K562 (cell line): ENCODE results near the gene SLC25A33.

Experiments used
- TF ChIP-seq, protein P1 (sequence below): IDR thresholded peaks from 3 replicates; pipeline ENCODE4 v1.6.1; 2011; ENCODE audit warnings: borderline replicate concordance, mild to moderate bottlenecking, moderate library complexity; ENCODE audit not compliant: insufficient read length; ENCODE audit errors: extremely low read depth
- TF ChIP-seq, protein P2 (sequence below): fragments of 250-450 bp; sonication (Bioruptor Pico); IDR thresholded peaks from 2 replicates; pipeline ENCODE4 v1.4.0; 2020; ENCODE audit warnings: borderline replicate concordance
- TF ChIP-seq, protein P3 (sequence below), 3 experiments: IDR thresholded peaks in 2 of 3; conservative IDR thresholded peaks in 1 of 3; 2 replicates each; pipeline ENCODE4 v1.5.1; 2011 to 2012; ENCODE audit warnings: low read length in 3 of 3, mild to moderate bottlenecking in 3 of 3, control low read depth in 2 of 3, improper control_type of control experiment in 1 of 3, inconsistent platforms in 1 of 3, low read depth in 1 of 3, mixed read lengths in 1 of 3, moderate library complexity in 1 of 3; ENCODE audit not compliant: insufficient read depth in 2 of 3

DNA sequence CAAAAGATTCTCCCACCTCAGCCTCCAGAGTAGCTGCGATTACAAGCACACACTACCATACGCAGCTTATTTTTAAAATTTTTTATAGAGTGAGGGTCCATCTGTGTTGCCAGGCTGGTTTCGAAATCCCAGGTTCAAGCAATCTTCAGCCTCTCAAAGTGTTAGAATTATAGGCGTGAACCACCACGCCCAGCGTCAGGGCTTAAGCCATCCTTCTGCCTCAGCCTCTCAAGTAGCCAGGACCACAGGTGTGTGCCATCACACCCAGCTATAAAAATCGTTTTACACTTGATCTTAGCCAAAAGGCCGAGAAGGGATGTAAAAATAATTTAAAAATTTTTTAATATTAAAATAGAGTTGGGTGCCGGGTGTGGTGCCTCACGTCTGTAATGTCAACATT, 4.3 kb upstream of the SLC25A33 start:
- TF ChIP-seq, protein P1, sequence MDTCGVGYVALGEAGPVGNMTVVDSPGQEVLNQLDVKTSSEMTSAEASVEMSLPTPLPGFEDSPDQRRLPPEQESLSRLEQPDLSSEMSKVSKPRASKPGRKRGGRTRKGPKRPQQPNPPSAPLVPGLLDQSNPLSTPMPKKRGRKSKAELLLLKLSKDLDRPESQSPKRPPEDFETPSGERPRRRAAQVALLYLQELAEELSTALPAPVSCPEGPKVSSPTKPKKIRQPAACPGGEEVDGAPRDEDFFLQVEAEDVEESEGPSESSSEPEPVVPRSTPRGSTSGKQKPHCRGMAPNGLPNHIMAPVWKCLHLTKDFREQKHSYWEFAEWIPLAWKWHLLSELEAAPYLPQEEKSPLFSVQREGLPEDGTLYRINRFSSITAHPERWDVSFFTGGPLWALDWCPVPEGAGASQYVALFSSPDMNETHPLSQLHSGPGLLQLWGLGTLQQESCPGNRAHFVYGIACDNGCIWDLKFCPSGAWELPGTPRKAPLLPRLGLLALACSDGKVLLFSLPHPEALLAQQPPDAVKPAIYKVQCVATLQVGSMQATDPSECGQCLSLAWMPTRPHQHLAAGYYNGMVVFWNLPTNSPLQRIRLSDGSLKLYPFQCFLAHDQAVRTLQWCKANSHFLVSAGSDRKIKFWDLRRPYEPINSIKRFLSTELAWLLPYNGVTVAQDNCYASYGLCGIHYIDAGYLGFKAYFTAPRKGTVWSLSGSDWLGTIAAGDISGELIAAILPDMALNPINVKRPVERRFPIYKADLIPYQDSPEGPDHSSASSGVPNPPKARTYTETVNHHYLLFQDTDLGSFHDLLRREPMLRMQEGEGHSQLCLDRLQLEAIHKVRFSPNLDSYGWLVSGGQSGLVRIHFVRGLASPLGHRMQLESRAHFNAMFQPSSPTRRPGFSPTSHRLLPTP, result no peak
- TF ChIP-seq, protein P2, sequence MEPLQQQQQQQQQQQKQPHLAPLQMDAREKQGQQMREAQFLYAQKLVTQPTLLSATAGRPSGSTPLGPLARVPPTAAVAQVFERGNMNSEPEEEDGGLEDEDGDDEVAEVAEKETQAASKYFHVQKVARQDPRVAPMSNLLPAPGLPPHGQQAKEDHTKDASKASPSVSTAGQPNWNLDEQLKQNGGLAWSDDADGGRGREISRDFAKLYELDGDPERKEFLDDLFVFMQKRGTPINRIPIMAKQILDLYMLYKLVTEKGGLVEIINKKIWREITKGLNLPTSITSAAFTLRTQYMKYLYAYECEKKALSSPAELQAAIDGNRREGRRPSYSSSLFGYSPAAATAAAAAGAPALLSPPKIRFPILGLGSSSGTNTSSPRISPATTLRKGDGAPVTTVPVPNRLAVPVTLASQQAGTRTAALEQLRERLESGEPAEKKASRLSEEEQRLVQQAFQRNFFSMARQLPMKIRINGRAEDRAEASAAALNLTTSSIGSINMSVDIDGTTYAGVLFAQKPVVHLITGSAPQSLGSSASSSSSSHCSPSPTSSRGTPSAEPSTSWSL (CRISPR knock-in tag), result no peak
- TF ChIP-seq, protein P3, sequence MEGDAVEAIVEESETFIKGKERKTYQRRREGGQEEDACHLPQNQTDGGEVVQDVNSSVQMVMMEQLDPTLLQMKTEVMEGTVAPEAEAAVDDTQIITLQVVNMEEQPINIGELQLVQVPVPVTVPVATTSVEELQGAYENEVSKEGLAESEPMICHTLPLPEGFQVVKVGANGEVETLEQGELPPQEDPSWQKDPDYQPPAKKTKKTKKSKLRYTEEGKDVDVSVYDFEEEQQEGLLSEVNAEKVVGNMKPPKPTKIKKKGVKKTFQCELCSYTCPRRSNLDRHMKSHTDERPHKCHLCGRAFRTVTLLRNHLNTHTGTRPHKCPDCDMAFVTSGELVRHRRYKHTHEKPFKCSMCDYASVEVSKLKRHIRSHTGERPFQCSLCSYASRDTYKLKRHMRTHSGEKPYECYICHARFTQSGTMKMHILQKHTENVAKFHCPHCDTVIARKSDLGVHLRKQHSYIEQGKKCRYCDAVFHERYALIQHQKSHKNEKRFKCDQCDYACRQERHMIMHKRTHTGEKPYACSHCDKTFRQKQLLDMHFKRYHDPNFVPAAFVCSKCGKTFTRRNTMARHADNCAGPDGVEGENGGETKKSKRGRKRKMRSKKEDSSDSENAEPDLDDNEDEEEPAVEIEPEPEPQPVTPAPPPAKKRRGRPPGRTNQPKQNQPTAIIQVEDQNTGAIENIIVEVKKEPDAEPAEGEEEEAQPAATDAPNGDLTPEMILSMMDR (IDR thresholded peaks at IDR 0.05 in 2 of 3, conservative IDR thresholded peaks at IDR 0.05 in 1 of 3; ENCODE audit: insufficient read depth in 2 of 3, low read depth in 1 of 3, low read length in 3 of 3), result no peak
